ENCODE measurements around the gene SMAD5. TPM values are rescaled to one million over a fixed set of nuclear protein-coding genes. Genes with fewer than 3 reads are reported as not detected.

SMAD5 gene
- total RNA-seq, 2 experiments from 2014 or later, result 0.50 to 1.2 TPM

DNA sequence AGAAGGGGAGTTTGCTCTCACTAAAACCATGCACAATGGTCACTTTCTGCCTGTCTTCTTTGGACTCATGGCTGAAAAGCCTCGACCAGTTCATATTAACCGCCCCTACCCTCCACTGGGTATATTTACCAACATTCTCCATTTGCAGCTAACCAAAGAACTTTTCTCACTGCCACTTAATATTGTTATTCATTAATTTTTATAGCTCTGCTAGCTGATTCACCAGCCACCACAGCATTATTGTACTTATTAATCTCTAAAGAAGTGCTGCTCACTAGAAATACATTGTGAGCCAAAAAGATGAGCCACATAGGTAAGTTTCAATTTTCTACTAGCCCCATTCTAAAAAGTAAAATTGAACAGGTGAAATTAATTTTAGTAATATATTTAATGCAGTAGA, 93.8 kb downstream of the SMAD5 start:
- DNase-seq, result no peak
- intact Hi-C loops (cut with micrococcal nuclease), result no loop called here
- CTCF ChIA-PET, result no interaction called here
- no peaks in the 10 kb centered on the region for H3K36me3 Mint-ChIP-seq (ENCODE audit: low read depth)
- no peak overlapping the region for H3K4me3 Mint-ChIP-seq
- H3K4me1 Mint-ChIP-seq (ENCODE audit: low read depth), result no peaks in the 10 kb centered on the region
- H3K27me3 Mint-ChIP-seq (ENCODE audit: low read depth), result peaks cover 7% of the 10 kb centered on the region
- no peak overlapping the region for H3K27ac Mint-ChIP-seq
- H3K9me3 Mint-ChIP-seq, result peaks cover 4% of the 10 kb centered on the region

GRCh38 chr5:136228136-136228757, 95.6 kb downstream of the SMAD5 start:
- H3K4me1 Mint-ChIP-seq (ENCODE audit: low read depth), result no peaks in the 10 kb centered on the region

DNA sequence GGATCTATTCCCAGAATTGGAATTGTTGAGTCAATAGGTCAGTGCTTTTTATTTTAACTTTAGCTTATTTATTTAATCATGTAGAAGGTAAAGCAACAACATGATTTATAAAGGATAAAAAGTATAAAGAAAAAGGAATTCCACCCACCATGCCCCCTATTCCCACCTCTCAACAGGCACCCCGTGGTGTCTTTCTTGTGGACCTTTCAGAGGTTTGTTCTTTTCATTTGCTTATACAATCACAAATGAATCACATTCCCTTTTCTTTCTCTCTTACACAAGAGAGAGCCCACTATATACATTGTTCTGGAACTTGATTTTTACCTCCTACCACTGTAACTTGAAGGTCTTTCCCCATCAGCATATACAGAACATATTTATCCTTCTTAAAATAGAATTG, 97.5 kb downstream of the SMAD5 start:
- DNase-seq, result no peak
- H3K4me1 Mint-ChIP-seq (ENCODE audit: low read depth), result no peaks in the 10 kb centered on the region
- H3K9me3 Mint-ChIP-seq, result no peaks in the 10 kb centered on the region
- H3K36me3 Mint-ChIP-seq (ENCODE audit: low read depth), result no peaks in the 10 kb centered on the region
- no peak overlapping the region for H3K27ac Mint-ChIP-seq
- no peak overlapping the region for H3K4me3 Mint-ChIP-seq
- CTCF ChIA-PET, result no interaction called here
- H3K27me3 Mint-ChIP-seq (ENCODE audit: low read depth), result peaks cover 7% of the 10 kb centered on the region
- intact Hi-C loops (cut with micrococcal nuclease), result no loop called here

More at GRCh38 chr5:136228136-136228757, 95.6 kb downstream of the SMAD5 start:
- no peaks in the 10 kb centered on the region for H3K9me3 Mint-ChIP-seq
- DNase-seq, result no peak
- no peaks in the 10 kb centered on the region for H3K36me3 Mint-ChIP-seq (ENCODE audit: low read depth)
- H3K4me3 Mint-ChIP-seq, result no peak overlapping the region
- peaks cover 7% of the 10 kb centered on the region for H3K27me3 Mint-ChIP-seq (ENCODE audit: low read depth)
- intact Hi-C loops (cut with micrococcal nuclease), result no loop called here
- H3K27ac Mint-ChIP-seq, result no peak overlapping the region
- CTCF ChIA-PET, result no interaction called here

DNA sequence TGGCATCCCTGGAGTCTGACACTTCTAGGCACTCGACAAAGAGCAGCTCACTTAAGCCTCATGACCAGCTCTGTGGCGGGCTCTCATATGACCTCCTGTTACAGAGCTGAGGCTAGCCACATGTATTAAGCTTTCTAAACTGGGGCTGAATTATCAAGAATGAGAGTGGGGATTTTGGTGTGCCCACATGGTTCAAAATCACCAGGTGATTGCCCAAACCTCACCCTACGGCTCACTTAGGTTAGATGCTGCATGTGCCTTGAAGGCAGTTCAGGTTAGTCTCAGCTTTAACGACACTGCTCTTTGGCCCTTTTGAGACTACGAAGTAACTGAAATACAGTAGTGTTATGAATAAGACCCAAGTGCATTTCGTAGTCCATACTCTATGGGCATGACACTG, 99.7 kb downstream of the SMAD5 start:
- DNase-seq, result no peak
- H3K4me1 Mint-ChIP-seq (ENCODE audit: low read depth), result no peaks in the 10 kb centered on the region
- intact Hi-C loops (cut with micrococcal nuclease), result no loop called here
- no peak overlapping the region for H3K4me3 Mint-ChIP-seq
- CTCF ChIA-PET, result no interaction called here
- H3K9me3 Mint-ChIP-seq, result no peaks in the 10 kb centered on the region
- H3K36me3 Mint-ChIP-seq (ENCODE audit: low read depth), result no peaks in the 10 kb centered on the region
- no peak overlapping the region for H3K27ac Mint-ChIP-seq
- peaks cover 7% of the 10 kb centered on the region for H3K27me3 Mint-ChIP-seq (ENCODE audit: low read depth)

Other genes starting within 250 kb of the SMAD5 start
- gene IL9, start 237.0 kb upstream of the SMAD5 start, total RNA-seq, result not detected
- gene LECT2, start 177.9 kb upstream of the SMAD5 start, total RNA-seq, result not detected
- not detected for gene TGFBI, start 103.9 kb upstream of the SMAD5 start, total RNA-seq
- not detected for gene SMIM32, start 60.3 kb downstream of the SMAD5 start, total RNA-seq
- gene TRPC7, start 232.7 kb downstream of the SMAD5 start, total RNA-seq, result not detected

All from activated naive CD4-positive, alpha-beta T cell treated with anti-CD3 and anti-CD28 coated beads for 36 hours (primary cell).